Common myeloid progenitor, CD34-positive (primary cell): ENCODE measurements around the gene PEAK1.

Experiments
- CTCF ChIA-PET: fragments of 350-600 bp; sonication (Branson Sonifier 250); formaldehyde crosslinking; loops from one replicate; lab custom pipeline; 2021; ENCODE audit warnings: antibody characterized with exemption; lab: Charles Lee
- POLR2A ChIA-PET: fragments of 350-600 bp; sonication (Branson Sonifier 250); formaldehyde crosslinking; loops from one replicate; lab custom pipeline; 2021; ENCODE audit warnings: antibody characterized with exemption; lab: Charles Lee
- DNase-seq, 3 donors: peaks; one replicate each; pipeline versions ENCODE4 v3.0.0 to v3.0.0-alpha.2; 2013
- H3K27ac ChIP-seq, 2 experiments: 1 replicate in 1 of 2; 2 replicates in 1 of 2; pipeline ENCODE4 v1.7.0; 2013; ENCODE audit warnings: inconsistent platforms in 2 of 2, low read length in 2 of 2, mild to moderate bottlenecking in 2 of 2, low read depth in 1 of 2, moderate library complexity in 1 of 2; ENCODE audit not compliant: severe bottlenecking in 2 of 2, insufficient read depth in 1 of 2, poor library complexity in 1 of 2
- H3K27me3 ChIP-seq, 5 experiments: replicated peaks in 2 of 5; 1 replicate in 3 of 5; 2 replicates in 2 of 5; pipeline versions ENCODE4 v1.6.1 to v1.7.0; 2013; ENCODE audit warnings: low read length in 4 of 5, mild to moderate bottlenecking in 2 of 5, moderate library complexity in 2 of 5, inconsistent platforms in 1 of 5; ENCODE audit not compliant: insufficient read depth in 5 of 5, control insufficient read depth in 4 of 5
- H3K36me3 ChIP-seq, 4 experiments: 1 replicate in 2 of 4; 2 replicates in 2 of 4; pipeline versions ENCODE4 v1.6.1 to v1.7.0; 2013; ENCODE audit warnings: low read length in 3 of 4, control low read depth in 1 of 4, mild to moderate bottlenecking in 1 of 4; ENCODE audit not compliant: control insufficient read depth in 4 of 4, insufficient read depth in 4 of 4
- H3K4me1 ChIP-seq, 4 experiments: 1 replicate in 3 of 4; 2 replicates in 1 of 4; pipeline versions ENCODE4 v1.6.1 to v1.7.1; 2013; ENCODE audit warnings: low read length in 3 of 4, mild to moderate bottlenecking in 3 of 4, control low read depth in 1 of 4, inconsistent platforms in 1 of 4, moderate library complexity in 1 of 4; ENCODE audit not compliant: control insufficient read depth in 4 of 4, insufficient read depth in 4 of 4; ENCODE audit errors: control extremely low read depth in 1 of 4
- H3K4me3 ChIP-seq, 7 experiments: 1 replicate in 4 of 7; 2 replicates in 3 of 7; pipeline versions ENCODE4 v1.5.1 to v1.7.0; 2013; ENCODE audit warnings: mild to moderate bottlenecking in 7 of 7, low read length in 6 of 7, moderate library complexity in 6 of 7, inconsistent platforms in 2 of 7, low read depth in 2 of 7, control low read depth in 1 of 7; ENCODE audit not compliant: insufficient read depth in 4 of 7, control insufficient read depth in 1 of 7; ENCODE audit errors: extremely low read depth in 1 of 7
- H3K9me3 ChIP-seq, 5 experiments: 1 replicate in 4 of 5; 2 replicates in 1 of 5; pipeline versions ENCODE4 v1.6.1 to v1.7.1; 2013; ENCODE audit warnings: low read length in 4 of 5, mild to moderate bottlenecking in 2 of 5, inconsistent platforms in 1 of 5, low read depth in 1 of 5, moderate library complexity in 1 of 5; ENCODE audit not compliant: control insufficient read depth in 4 of 5, insufficient read depth in 2 of 5; ENCODE audit errors: control extremely low read depth in 1 of 5
- WGBS: methylation state at CpG from one replicate; pipeline ENCODE4 v1.1.5; 2013; ENCODE audit not compliant: insufficient coverage; 5-methylcytosine and 5-hydroxymethylcytosine counted together

Gene PEAK1

DNA sequence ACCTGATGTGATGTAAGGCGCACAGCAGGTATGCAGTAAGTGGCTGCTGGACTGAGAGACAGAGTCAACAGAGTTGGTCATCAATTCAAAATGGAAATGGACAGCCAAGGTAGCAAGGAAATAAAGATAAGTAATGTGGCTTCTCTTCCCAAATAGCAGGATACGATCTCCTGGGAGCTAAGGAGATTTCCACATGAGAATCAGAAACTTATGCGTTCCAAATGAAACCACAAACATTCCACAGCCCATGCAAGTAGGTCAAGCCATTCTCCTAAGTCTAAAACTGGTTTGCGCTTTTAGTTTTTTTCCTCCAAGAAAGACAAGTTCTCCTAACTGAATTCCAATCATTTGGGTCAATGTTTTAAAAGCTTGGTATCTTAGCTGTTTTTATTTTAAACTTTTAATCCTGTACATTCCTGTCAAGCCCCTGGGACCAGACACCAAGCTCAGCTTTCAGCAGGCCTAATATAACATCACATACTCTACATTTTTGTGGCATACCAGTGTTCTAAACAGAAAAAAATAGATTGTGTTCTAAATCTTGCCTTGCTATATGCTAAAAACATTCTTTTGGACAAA lies 275.3 kb downstream of the PEAK1 start:
- no peak overlapping the region for H3K4me3 ChIP-seq
- no peak overlapping the region for H3K27ac ChIP-seq
- CTCF ChIA-PET, result interaction anchor here (1.1 kb wide), 1 partner anchor 16 kb away, joined by 3 read pairs; no protein-coding TSS in a partner anchor
- H3K36me3 ChIP-seq, result no peaks in the 10 kb centered on the region
- peaks cover 0 to 5% (median 2%) of the 10 kb centered on the region in 4 experiments for H3K4me1 ChIP-seq
- no peaks in the 10 kb centered on the region for H3K27me3 ChIP-seq
- peaks cover 0 to 19% (median 6%) of the 10 kb centered on the region in 5 experiments for H3K9me3 ChIP-seq
- WGBS, result 100% methylated on average over 4 of the region's 4 CpGs
- no peak for DNase-seq
- POLR2A ChIA-PET, result no interaction called here

DNA sequence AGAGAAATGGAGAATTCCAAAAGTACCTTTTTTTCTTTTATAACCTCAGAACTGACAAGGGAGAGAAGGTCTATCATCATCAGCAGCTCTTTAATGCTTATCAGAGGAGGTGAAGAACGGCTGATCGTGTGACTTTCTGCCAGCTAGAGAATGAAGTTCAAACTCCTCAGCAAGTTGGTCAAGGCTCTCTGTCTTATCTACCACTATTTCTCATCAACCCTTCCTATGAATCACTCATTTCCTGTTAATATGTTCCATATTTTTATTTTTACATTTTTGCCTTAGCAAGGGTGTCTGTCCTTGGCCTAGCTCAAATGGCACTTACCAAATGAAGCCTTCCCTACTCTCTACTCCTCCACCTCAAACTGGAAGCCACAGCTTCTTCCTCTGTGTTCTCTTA lies 275.9 kb downstream of the PEAK1 start:
- WGBS, result 87% methylated on average over 2 of the region's 2 CpGs
- ChIA-PET POLR2A (no interaction called here), CTCF (no interaction called here)

GRCh38 chr15:77143616-77144015 lies 276.3 kb downstream of the PEAK1 start:
- no peak overlapping the region for H3K4me3 ChIP-seq
- no peak for DNase-seq
- POLR2A ChIA-PET, result no interaction called here
- peaks cover 0 to 19% (median 6%) of the 10 kb centered on the region in 5 experiments for H3K9me3 ChIP-seq
- H3K27me3 ChIP-seq, result no peaks in the 10 kb centered on the region
- CTCF ChIA-PET, result no interaction called here
- H3K27ac ChIP-seq, result no peak overlapping the region
- peaks cover 0 to 3% (median 0%) of the 10 kb centered on the region in 4 experiments for H3K36me3 ChIP-seq
- H3K4me1 ChIP-seq, result peaks cover 0 to 5% (median 2%) of the 10 kb centered on the region in 4 experiments

More for the DNA sequence above, 275.9 kb downstream of the PEAK1 start:
- Histone ChIP-seq H3K4me3 (no peak overlapping the region), H3K27me3 (no peaks in the 10 kb centered on the region), H3K36me3 (peaks cover 0 to 3% (median 0%) of the 10 kb centered on the region in 4 experiments), H3K9me3 (peaks cover 0 to 19% (median 6%) of the 10 kb centered on the region in 5 experiments), H3K27ac (no peak overlapping the region), H3K4me1 (peaks cover 0 to 5% (median 2%) of the 10 kb centered on the region in 4 experiments)
- DNase-seq, result peak in 2 of 3 donors; percentile 17 to 19

- ChIA-PET POLR2A (no interaction called here), CTCF (no interaction called here)
- no peak for DNase-seq
Observed at GRCh38 chr15:77143191-77143590, 276.7 kb downstream of the PEAK1 start.

DNA sequence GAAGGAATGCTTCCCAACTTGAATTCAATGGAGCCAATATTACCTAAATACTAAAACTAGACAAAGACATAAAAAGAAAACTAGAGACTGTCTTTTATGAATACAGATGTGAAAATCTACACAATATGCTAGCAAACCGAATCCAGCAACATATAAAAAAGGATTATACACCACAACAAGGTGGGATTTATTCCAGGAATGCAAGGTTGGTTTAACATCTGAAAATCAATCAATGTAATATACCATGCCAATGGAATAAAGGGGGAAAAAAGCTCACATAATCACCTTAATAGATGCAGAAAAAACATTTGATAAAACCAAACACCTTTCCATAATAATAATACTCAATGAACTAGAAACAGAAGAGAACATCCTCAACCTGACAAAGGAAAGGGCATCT lies 279.7 kb downstream of the PEAK1 start:
- H3K36me3 ChIP-seq, result peaks cover 0 to 3% (median 0%) of the 10 kb centered on the region in 4 experiments
- no peak overlapping the region for H3K27ac ChIP-seq
- no peak overlapping the region for H3K4me3 ChIP-seq
- no peaks in the 10 kb centered on the region for H3K27me3 ChIP-seq
- peaks cover 0 to 5% (median 2%) of the 10 kb centered on the region in 4 experiments for H3K4me1 ChIP-seq
- WGBS, result no CpG with 5 or more reads among the region's 1 CpG
- ChIA-PET CTCF (no interaction called here), POLR2A (no interaction called here)
- peaks cover 3 to 19% (median 6%) of the 10 kb centered on the region in 5 experiments for H3K9me3 ChIP-seq
- DNase-seq, result no peak

More at GRCh38 chr15:77143191-77143590, 276.7 kb downstream of the PEAK1 start:
- Histone ChIP-seq H3K27ac (no peak overlapping the region), H3K9me3 (peaks cover 0 to 19% (median 6%) of the 10 kb centered on the region in 5 experiments), H3K4me1 (peaks cover 0 to 5% (median 2%) of the 10 kb centered on the region in 4 experiments), H3K27me3 (no peaks in the 10 kb centered on the region), H3K4me3 (no peak overlapping the region), H3K36me3 (peaks cover 0 to 3% (median 0%) of the 10 kb centered on the region in 4 experiments)
- 96% methylated on average over 7 of the region's 7 CpGs for WGBS

DNA sequence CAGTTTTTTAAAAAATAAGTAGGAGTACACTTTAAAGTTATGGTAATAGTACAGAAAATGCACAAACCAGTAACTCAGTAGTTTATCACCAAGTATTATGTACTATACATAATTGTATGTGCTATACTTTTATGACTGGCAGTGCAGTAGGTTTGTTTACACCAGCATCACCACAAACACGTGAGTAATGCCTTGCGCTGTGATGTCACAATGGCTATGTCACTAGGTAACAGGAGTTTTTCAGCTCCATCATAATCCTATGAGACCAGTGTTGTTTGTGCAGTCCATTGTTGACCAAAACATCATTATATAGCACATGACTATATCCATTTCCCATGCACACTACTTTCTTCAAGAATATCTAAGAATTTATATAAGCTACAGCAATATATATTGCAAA lies 280.6 kb downstream of the PEAK1 start:
- Histone ChIP-seq H3K9me3 (peaks cover 3 to 19% (median 6%) of the 10 kb centered on the region in 5 experiments), H3K4me3 (no peak overlapping the region), H3K4me1 (peaks cover 0 to 4% (median under 1%) of the 10 kb centered on the region in 4 experiments), H3K27ac (no peak overlapping the region), H3K36me3 (peaks cover 0 to 3% (median 0%) of the 10 kb centered on the region in 4 experiments), H3K27me3 (no peaks in the 10 kb centered on the region)
- ChIA-PET POLR2A (no interaction called here), CTCF (no interaction called here)
- DNase-seq, result no peak
- WGBS, result 100% methylated on average over 2 of the region's 2 CpGs

- DNase-seq, result no peak
- ChIA-PET POLR2A (no interaction called here), CTCF (no interaction called here)
- Histone ChIP-seq H3K36me3 (peaks cover 0 to 6% (median 2%) of the 10 kb centered on the region in 4 experiments), H3K27me3 (no peaks in the 10 kb centered on the region), H3K4me1 (no peaks in the 10 kb centered on the region), H3K9me3 (peaks cover 3 to 19% (median 6%) of the 10 kb centered on the region in 5 experiments), H3K4me3 (no peak overlapping the region), H3K27ac (no peak overlapping the region)
- WGBS, result no CpG with 5 or more reads among the region's 2 CpGs
Observed at GRCh38 chr15:77138167-77138522, 281.8 kb downstream of the PEAK1 start.
